Measurements from ENCODE around the gene SFTPA2. TPM values are rescaled to one million over a fixed set of nuclear protein-coding genes. Genes with fewer than 3 reads are reported as not detected.
A peak's percentile ranks its signal among the peaks of the same experiment; 100 is the strongest.
"Not testable (repeated sequence)": the region's sequence is repeated elsewhere in the genome, so short reads cannot be mapped to it uniquely, and the experiment has no call there.

SFTPA2 gene
- not detected for total RNA-seq

DNA sequence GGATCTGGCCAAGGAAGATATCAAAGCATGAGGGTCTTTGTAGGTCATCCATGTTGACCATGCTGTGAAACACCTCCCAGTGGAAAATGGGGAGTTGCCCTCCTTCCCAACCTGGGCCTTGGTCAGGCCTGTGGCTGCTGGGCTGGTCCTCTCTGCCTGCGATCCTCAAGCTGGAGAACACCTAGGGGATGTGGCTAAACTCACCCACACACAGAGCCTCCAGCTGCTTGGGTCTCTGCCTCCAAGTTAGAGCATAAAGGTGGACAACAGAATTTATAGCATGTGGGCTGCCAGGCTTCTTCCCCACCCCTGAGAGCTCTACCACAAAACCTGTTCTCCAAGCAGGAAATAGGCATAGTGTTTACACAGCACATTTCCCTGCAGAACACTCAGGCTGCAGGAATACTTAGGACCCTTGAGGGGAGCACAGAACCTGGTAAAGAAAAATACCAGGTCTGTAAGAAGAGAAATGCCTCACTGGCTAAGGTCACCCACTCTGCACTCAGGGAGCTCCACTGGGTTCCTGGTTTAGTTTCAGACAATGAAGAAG lies at the start of gene SFTPA2:
Gene SFTPA2 (minus strand): TSS at position 248 of the 550 bp plus-strand sequence. CDS start 924 bp downstream, outside the sequence.
- ATAC-seq (no peak), DNase-seq (no peak)
- no peak within 1 kb of the TSS for H3K4me3 Mint-ChIP-seq
- no peak within 1 kb of the TSS for H3K27ac Mint-ChIP-seq
- peaks cover 5% of the 10 kb centered on the region for H3K4me1 Mint-ChIP-seq
- H3K27me3 Mint-ChIP-seq, result peaks cover 33% of the 10 kb centered on the region
- CTCF ChIA-PET, result interaction anchor here (0.7 to 1.8 kb wide), 2 partner anchors 21 to 368 kb away, joined by 3 read pairs; no protein-coding TSS in a partner anchor
- H3K9me3 Mint-ChIP-seq (ENCODE audit: low read depth), result no peaks in the 10 kb centered on the region
- no peaks in the 10 kb centered on the region for H3K36me3 Mint-ChIP-seq

DNA sequence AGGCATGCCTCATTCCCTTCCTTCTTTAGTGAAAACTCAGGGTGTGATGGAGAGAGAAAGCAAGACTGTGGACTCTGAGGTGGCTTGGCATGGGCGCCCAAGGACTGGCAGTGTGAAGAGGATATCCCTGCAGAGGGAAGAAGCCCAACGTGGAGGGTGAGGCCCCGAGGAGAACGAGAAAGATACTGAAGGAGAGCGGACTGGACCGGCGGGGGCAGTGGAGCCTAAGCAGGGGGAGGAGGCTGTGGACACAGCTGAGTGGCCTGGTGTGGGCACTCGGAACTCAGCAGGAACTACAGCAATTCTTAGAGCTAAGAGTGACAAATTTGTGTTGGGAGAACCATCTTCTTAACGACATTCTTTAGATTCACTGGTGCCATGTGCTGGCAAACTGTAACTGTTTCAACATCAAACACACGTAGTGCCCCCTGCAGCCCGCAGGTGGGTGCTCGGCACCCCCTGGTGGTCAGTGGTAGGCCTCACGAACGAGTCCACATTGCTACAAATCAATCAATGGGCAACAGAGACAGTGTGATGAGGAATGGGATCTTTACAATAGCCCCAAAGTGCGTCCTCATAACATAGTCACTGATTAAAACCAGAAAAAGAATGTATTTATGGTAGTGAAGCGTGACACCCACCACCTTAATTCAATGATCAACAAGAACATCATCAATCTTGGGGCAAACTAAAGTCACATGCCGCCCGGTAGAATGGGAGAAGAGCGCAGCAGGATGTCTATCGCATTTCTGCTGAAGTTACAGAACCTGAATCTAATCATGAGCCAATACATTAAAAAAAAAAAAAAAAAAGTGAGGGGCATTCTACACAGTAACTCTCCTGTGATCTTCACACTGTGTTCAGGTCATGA lies 48.5 kb upstream of the SFTPA2 start:
- H3K27ac Mint-ChIP-seq, result no peak overlapping the region
- peaks cover 2% of the 10 kb centered on the region for H3K4me1 Mint-ChIP-seq
- peaks cover 3% of the 10 kb centered on the region for H3K9me3 Mint-ChIP-seq (ENCODE audit: low read depth)
- DNase-seq (peak; percentile 75), ATAC-seq (peak; percentile 72)
- H3K36me3 Mint-ChIP-seq, result no peaks in the 10 kb centered on the region
- peaks cover 7% of the 10 kb centered on the region for H3K27me3 Mint-ChIP-seq
- no peak overlapping the region for H3K4me3 Mint-ChIP-seq
- CTCF ChIA-PET, result interaction anchor here (0.6 to 1.3 kb wide), 2 partner anchors 68 to 72 kb away, joined by 3 to 5 read pairs; no protein-coding TSS in a partner anchor

DNA sequence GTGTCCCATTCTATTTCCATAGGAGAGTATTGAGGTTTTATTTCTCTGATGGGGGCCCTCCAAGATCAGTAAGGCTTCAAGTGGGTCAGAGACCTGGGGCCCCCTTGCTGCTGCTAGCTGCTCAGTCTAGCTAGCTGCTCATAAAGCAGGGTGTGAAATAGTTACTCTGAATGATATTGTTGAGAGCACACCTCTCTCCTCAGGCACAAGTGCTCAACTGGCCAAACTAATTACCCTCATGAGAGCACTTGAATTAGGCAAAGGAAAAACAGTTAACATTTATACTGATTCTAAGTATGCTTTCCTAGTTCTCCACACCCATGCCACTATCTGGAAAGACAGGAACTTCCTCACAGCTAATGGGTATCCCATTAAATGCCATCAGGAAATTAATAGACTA lies 45.1 kb upstream of the SFTPA2 start:
- CTCF ChIA-PET, result interaction anchor here (1.5 kb wide), 1 partner anchor 68 kb away, joined by 4 read pairs; no protein-coding TSS in a partner anchor

DNA sequence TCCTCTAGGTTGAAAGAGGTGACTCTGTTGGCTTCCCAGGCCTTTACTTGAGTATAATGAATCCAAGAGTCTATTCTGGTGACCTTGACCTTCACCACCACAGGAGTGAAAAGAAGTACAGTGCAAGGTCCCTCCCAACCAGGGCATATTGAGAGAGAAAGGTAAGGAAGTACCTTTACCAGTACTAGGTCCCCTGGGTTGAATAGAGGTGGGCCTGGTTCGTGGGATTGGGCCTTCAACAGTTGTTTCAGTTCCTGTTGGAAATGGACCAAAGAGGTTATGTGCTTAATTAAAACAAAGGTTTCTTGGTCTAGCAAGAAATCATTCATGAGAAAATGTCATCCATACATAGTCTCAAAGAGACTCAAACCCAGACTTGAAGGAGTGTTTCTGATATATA lies 44.1 kb upstream of the SFTPA2 start:
- H3K36me3 Mint-ChIP-seq, result no peaks in the 10 kb centered on the region
- no peak for ATAC-seq
- no peak overlapping the region for H3K27ac Mint-ChIP-seq
- DNase-seq, result no peak
- H3K4me1 Mint-ChIP-seq, result peaks cover 2% of the 10 kb centered on the region
- CTCF ChIA-PET, result no interaction called here
- H3K4me3 Mint-ChIP-seq, result no peak overlapping the region
- H3K9me3 Mint-ChIP-seq (ENCODE audit: low read depth), result peaks cover 4% of the 10 kb centered on the region
- peaks cover 29% of the 10 kb centered on the region for H3K27me3 Mint-ChIP-seq

More for the DNA sequence above, 45.1 kb upstream of the SFTPA2 start:
- ATAC-seq (no peak), DNase-seq (no peak)
- H3K9me3 Mint-ChIP-seq (ENCODE audit: low read depth), result peaks cover 3% of the 10 kb centered on the region
- H3K27me3 Mint-ChIP-seq, result peaks cover 22% of the 10 kb centered on the region
- no peaks in the 10 kb centered on the region for H3K36me3 Mint-ChIP-seq
- no peak overlapping the region for H3K27ac Mint-ChIP-seq
- no peak overlapping the region for H3K4me3 Mint-ChIP-seq
- H3K4me1 Mint-ChIP-seq, result peaks cover 2% of the 10 kb centered on the region

DNA sequence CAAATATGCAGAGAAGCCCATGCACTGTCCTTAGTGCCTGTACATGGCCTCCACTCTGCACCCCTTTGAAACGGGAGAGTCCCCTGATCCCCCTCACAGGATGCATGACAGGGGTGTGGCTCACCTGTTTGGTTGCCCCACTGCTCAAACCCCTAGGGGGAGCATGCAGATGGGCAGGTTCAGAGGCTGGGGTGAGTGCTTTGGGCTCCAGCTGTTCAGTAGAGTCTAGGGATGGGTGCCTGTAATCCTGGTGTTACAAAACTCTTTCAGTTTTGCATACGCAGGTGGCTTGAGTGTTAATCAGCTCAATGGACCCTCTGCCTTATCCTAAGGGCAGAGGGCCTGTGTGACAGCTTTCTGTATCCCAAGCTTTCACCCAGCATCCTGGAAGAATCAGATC lies 42.7 kb upstream of the SFTPA2 start:
- DNase-seq, result no peak
- peaks cover 2% of the 10 kb centered on the region for H3K4me1 Mint-ChIP-seq
- CTCF ChIA-PET, result no interaction called here

DNA sequence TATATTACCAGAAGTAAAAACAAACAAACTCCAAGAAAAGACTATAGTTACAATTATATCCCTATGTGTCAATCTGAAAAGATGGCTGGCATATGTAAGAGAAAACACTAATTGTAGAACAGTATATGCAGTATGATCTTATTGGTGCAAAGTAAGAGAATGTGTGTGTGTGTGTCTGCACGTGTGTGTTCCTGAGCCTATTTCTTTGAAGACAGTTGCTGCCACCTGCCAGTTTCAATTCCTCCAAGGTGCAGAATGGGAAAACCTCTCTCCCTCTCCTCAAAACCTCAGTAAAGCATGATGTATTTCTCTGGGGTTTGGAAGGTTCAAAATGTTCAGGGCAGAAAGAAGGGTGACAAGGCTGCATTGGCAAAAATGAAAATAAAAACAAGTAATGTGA lies 41.7 kb upstream of the SFTPA2 start:
- Mint-ChIP-seq H3K4me1 (peaks cover 2% of the 10 kb centered on the region), H3K9me3 (ENCODE audit: low read depth) (peaks cover 15% of the 10 kb centered on the region), H3K27me3 (peaks cover 42% of the 10 kb centered on the region), H3K4me3 (no peak overlapping the region), H3K36me3 (peaks cover 8% of the 10 kb centered on the region), H3K27ac (no peak overlapping the region)
- CTCF ChIA-PET, result no interaction called here
- ATAC-seq (no peak), DNase-seq (no peak)

More for the DNA sequence above, 42.7 kb upstream of the SFTPA2 start:
- H3K36me3 Mint-ChIP-seq, result peaks cover 7% of the 10 kb centered on the region
- H3K9me3 Mint-ChIP-seq (ENCODE audit: low read depth), result peaks cover 10% of the 10 kb centered on the region
- H3K4me3 Mint-ChIP-seq, result no peak overlapping the region
- H3K27me3 Mint-ChIP-seq, result peaks cover 38% of the 10 kb centered on the region
- H3K27ac Mint-ChIP-seq, result no peak overlapping the region
- ATAC-seq, result no peak

DNA sequence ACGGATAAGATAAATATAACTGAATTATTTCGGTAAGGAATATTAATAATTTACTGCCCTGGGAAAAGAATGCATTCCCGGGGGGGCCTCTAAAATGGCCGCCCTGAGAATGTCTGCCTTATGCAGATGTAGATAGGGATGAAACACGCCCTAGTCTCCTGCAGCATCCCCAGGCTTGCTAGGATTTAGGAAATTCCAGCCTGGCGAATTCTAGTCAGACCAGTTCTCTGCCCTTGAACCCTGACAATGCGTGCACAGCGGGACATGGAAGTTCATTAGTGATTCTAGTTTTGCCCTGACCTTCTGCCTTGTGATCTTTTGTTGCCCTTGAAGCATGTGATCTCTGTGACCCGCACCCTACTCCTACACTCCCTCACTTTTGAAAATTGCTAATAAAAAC lies 39.4 kb upstream of the SFTPA2 start:
- H3K4me3 Mint-ChIP-seq, CTCF ChIA-PET, DNase-seq, H3K4me1 Mint-ChIP-seq, H3K27ac Mint-ChIP-seq, ATAC-seq: not testable (repeated sequence)
- H3K36me3 Mint-ChIP-seq, result peaks cover 10% of the 10 kb centered on the region
- peaks cover 54% of the 10 kb centered on the region for H3K27me3 Mint-ChIP-seq
- peaks cover 15% of the 10 kb centered on the region for H3K9me3 Mint-ChIP-seq (ENCODE audit: low read depth)

DNA sequence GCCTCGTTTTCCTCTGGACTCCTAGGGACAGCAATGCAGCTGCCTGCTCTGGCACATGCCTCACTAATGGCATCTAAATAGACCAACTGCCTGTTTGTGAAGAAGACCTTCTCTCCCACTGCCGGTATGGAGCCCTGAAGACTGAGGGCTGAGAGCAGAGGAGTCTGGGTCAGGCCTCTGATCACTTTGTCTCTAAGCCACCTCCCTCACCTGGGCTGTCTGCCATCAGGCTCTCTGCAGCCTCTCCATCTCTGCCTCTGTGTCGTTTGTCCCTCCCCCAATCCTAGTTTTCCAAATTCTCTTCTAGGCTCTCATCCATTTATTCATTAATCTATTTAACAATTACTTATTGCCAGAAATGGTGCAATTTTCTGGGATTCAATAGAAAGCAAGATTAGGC lies 35.3 kb upstream of the SFTPA2 start:
- Mint-ChIP-seq H3K4me3 (no peak overlapping the region), H3K36me3 (peaks cover 10% of the 10 kb centered on the region), H3K9me3 (ENCODE audit: low read depth) (peaks cover 12% of the 10 kb centered on the region), H3K4me1 (no peaks in the 10 kb centered on the region), H3K27ac (no peak overlapping the region), H3K27me3 (peaks cover 68% of the 10 kb centered on the region)
- DNase-seq (no peak), ATAC-seq (no peak)
- CTCF ChIA-PET, result no interaction called here

DNA sequence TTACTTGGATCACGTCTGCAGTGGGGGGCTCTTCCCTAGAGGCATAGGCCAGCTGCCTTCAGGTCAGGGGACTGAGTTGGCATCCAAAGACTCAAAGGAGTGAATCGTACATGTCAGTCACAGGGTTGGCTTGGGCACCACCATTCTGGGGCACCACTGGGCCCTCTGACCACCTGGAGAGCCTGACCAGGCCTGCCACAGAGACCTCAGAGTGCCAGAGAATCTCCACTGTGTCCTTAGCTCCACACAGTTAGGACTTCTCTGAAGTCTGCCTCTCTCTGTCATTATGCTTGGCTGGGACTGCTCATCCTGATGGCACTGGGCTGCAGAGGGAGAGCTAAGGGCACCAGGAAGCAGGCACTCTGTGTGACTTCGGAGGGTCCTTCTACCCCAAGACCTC lies 34.4 kb upstream of the SFTPA2 start:
- H3K4me1 Mint-ChIP-seq, DNase-seq, ATAC-seq, CTCF ChIA-PET, H3K4me3 Mint-ChIP-seq, H3K27ac Mint-ChIP-seq: not testable (repeated sequence)
- H3K36me3 Mint-ChIP-seq, result peaks cover 10% of the 10 kb centered on the region
- peaks cover 69% of the 10 kb centered on the region for H3K27me3 Mint-ChIP-seq
- peaks cover 12% of the 10 kb centered on the region for H3K9me3 Mint-ChIP-seq (ENCODE audit: low read depth)

DNA sequence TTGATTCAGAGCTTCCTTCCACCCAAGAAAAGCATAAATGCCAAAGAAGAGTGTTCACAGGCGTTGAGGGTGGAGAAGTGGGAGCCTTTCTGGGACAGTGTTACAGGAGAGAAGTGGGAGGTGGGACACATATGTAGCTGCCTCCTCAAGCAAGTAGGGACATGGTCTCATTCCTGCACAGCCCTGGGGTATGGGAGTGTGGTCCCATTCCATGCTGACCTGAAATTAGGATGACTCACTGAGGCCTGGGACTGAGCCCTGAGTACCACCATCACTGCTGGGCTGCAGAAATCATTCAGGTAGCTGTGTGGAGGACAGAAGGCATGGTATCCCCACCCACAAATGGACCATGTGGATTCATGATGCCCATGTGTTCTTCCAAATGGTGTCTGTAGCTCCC lies 33.2 kb upstream of the SFTPA2 start:
- no peak overlapping the region for H3K27ac Mint-ChIP-seq
- ATAC-seq, result no peak

DNA sequence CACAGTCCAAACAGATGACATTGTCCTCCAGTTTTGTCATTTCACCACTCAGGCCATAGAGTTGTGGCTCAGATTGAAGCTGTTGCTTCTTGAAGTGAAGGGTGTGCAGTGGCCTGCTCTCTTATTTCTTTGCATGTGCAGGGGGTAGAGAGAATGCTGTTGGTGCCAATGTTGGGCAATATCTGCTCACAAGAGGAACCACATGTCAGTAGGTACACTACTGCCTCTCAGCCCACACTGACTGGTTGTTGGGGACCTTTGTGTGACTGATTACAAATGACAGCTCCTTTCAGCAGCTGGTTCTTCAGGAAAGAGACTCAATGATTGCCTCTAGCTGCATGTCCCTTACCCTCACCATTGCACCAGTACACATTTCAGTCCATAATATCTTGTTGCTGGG lies 28.6 kb upstream of the SFTPA2 start:
- Mint-ChIP-seq H3K4me3 (no peak overlapping the region), H3K4me1 (peaks cover under 1% of the 10 kb centered on the region), H3K36me3 (no peaks in the 10 kb centered on the region), H3K9me3 (ENCODE audit: low read depth) (no peaks in the 10 kb centered on the region), H3K27me3 (peaks cover 65% of the 10 kb centered on the region), H3K27ac (no peak overlapping the region)
- DNase-seq (no peak), ATAC-seq (no peak)
- CTCF ChIA-PET, result no interaction called here

More for the DNA sequence above, 33.2 kb upstream of the SFTPA2 start:
- Mint-ChIP-seq H3K4me3 (no peak overlapping the region), H3K4me1 (no peaks in the 10 kb centered on the region), H3K9me3 (ENCODE audit: low read depth) (peaks cover 7% of the 10 kb centered on the region), H3K27me3 (peaks cover 75% of the 10 kb centered on the region), H3K36me3 (peaks cover 6% of the 10 kb centered on the region)
- CTCF ChIA-PET, result no interaction called here
- no peak for DNase-seq

DNA sequence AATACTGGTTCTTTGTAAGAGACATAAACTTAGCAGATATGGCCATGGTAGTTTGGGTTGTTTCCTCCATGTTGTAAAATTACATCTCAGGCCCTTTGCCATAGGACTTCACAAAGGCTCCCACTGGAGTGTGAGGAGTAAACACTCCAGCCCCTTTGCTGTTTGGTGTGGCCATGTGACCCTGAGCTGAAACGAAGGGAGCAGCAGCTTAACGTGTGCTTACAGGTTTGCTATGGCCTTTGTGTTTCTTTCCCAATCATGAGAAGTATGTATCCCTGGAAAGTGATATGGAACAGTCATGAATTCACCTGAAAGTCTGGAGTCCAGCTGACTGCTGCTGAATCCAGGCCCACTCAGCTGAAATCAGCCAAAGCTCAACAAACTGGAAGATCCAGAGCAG lies 26.7 kb upstream of the SFTPA2 start:
- ATAC-seq (no peak), DNase-seq (no peak)
- Mint-ChIP-seq H3K9me3 (ENCODE audit: low read depth) (no peaks in the 10 kb centered on the region), H3K4me3 (no peak overlapping the region), H3K4me1 (peaks cover 8% of the 10 kb centered on the region), H3K36me3 (no peaks in the 10 kb centered on the region), H3K27me3 (peaks cover 56% of the 10 kb centered on the region), H3K27ac (no peak overlapping the region)
- CTCF ChIA-PET, result interaction anchor here (1.3 kb wide), 1 partner anchor 391 kb away, joined by 3 read pairs; no protein-coding TSS in a partner anchor

DNA sequence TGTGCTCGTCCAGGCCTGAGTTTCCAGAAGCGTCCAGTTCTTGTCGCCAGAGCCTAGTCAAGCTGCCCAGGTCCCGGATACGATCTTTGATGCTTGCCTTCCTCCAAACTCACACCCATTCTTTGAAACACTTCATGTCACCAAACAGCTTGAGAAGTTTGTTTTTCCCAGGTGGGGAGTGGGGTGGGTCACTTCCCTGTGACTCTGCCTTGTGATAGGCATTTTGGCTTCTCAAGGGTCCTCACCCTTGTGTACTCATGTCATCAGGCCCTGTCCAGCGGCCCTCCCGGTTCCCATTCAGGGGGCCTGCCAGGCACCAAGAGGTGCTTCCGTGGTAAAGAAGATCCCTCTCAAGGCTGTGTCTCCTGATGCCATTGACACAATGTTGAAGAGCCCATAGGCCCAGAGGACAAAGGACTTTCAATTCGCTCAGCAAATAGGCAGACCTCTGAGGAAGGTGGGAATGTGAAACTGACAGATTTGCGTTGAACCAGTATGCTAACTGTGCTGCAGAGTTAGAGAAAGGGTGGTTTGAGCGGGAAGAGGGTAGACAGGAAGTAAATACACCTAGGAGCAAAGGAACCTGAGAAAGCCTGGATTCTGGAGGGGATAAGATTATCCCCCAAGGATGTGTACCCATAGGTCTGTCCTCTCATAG lies 25.8 kb upstream of the SFTPA2 start:
- CTCF ChIA-PET, result interaction anchor here (1.3 kb wide), 1 partner anchor 391 kb away, joined by 3 read pairs; no protein-coding TSS in a partner anchor
- Mint-ChIP-seq H3K27ac (no peak overlapping the region), H3K4me3 (no peak overlapping the region), H3K4me1 (peaks cover 11% of the 10 kb centered on the region), H3K27me3 (peaks cover 51% of the 10 kb centered on the region), H3K36me3 (peaks cover 2% of the 10 kb centered on the region), H3K9me3 (ENCODE audit: low read depth) (no peaks in the 10 kb centered on the region)
- DNase-seq, result no peak
- ATAC-seq, result no peak

Data from activated CD8-positive, alpha-beta memory T cell treated with anti-CD3 and anti-CD28 coated beads, Interleukin-2, amount 10 ng/mL, durations not matched to agents 7 days and 5 days (primary cell).